ENCODE data around the gene GSTA2. TPM values are rescaled to one million over a fixed set of nuclear protein-coding genes. Genes with fewer than 3 reads are reported as not detected.

GSTA2 gene
- total and polyA plus RNA-seq, 2 donors from 2014 or later, result 0.28 to 133 TPM

DNA sequence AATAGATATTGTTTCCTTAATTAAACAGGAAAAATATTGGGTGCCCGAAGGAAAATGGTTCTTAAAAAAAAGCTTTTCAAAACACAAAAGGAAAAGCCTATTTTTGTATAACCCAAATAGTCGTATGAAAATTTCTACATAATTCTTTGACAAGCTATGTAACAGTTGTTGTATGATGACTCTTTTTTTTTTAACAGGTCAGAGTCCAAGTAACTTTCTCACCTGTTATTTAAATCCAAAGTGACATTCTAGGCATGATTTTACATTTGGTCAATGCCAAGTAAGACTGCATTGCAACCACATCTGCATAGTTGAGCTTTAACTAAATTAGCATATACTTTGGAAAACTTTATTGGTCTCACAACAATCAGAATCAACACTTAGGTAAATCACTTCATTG, 24.1 kb downstream of the GSTA2 start:
- DNase-seq, result no peak
- Histone ChIP-seq H3K9ac (ENCODE audit: low read length in 3 of 3) (no peak overlapping the region), H3K9me3 (ENCODE audit: control insufficient read depth in 2 of 3, insufficient read depth in 1 of 3, low read length in 3 of 3) (no peaks in the 10 kb centered on the region), H3K27ac (ENCODE audit: low read depth in 2 of 2, low read length in 2 of 2) (no peak overlapping the region), H3K4me1 (ENCODE audit: control insufficient read depth in 2 of 3, insufficient read depth in 2 of 3, low read depth in 1 of 3, low read length in 3 of 3) (peaks cover 0 to 4% (median 0%) of the 10 kb centered on the region in 3 donors), H3K36me3 (ENCODE audit: control insufficient read depth in 2 of 3, insufficient read depth in 3 of 3, low read length in 3 of 3) (no peaks in the 10 kb centered on the region), H3K4me3 (ENCODE audit: low read length in 3 of 3) (no peak overlapping the region), H3K27me3 (ENCODE audit: control insufficient read depth, insufficient read depth, low read length) (no peaks in the 10 kb centered on the region)
- FAIRE-seq, result no peak
- intact Hi-C loops (cut with DNase I), result no loop called here
- TF ChIP-seq, protein P1, sequence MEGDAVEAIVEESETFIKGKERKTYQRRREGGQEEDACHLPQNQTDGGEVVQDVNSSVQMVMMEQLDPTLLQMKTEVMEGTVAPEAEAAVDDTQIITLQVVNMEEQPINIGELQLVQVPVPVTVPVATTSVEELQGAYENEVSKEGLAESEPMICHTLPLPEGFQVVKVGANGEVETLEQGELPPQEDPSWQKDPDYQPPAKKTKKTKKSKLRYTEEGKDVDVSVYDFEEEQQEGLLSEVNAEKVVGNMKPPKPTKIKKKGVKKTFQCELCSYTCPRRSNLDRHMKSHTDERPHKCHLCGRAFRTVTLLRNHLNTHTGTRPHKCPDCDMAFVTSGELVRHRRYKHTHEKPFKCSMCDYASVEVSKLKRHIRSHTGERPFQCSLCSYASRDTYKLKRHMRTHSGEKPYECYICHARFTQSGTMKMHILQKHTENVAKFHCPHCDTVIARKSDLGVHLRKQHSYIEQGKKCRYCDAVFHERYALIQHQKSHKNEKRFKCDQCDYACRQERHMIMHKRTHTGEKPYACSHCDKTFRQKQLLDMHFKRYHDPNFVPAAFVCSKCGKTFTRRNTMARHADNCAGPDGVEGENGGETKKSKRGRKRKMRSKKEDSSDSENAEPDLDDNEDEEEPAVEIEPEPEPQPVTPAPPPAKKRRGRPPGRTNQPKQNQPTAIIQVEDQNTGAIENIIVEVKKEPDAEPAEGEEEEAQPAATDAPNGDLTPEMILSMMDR (IDR thresholded peaks at IDR 0.05; ENCODE audit: borderline replicate concordance, extremely low read depth, insufficient read depth), result no peak

DNA sequence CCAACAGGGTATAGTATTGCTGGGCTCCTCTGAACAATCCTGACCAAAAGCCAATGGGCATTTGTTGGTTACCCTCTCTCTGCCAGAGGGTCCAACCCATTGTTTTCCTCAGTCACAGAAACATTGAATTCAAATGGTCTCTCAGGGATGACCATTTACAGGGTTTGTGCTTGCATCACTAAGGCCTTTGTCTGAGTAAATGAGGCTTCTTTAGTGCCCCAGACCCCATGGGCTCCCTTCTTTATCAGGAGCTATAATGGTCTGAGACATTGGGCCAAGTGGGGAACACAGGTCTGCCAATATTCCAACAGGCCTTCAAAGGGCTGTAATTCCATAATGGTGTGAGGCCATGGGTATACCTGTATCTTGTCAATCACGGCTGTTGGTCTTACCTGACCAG, 27.1 kb downstream of the GSTA2 start:
- Histone ChIP-seq H3K4me1 (ENCODE audit: control insufficient read depth in 2 of 3, insufficient read depth in 2 of 3, low read depth in 1 of 3, low read length in 3 of 3) (peaks cover 0 to 4% (median 0%) of the 10 kb centered on the region in 3 donors), H3K27ac (ENCODE audit: low read depth in 2 of 2, low read length in 2 of 2) (no peak overlapping the region), H3K36me3 (ENCODE audit: control insufficient read depth in 2 of 3, insufficient read depth in 3 of 3, low read length in 3 of 3) (no peaks in the 10 kb centered on the region), H3K9ac (ENCODE audit: low read length in 3 of 3) (no peak overlapping the region), H3K4me3 (ENCODE audit: low read length in 3 of 3) (no peak overlapping the region), H3K9me3 (ENCODE audit: control insufficient read depth in 2 of 3, insufficient read depth in 1 of 3, low read length in 3 of 3) (no peaks in the 10 kb centered on the region), H3K27me3 (ENCODE audit: control insufficient read depth, insufficient read depth, low read length) (no peaks in the 10 kb centered on the region)
- DNase-seq, result no peak
- TF ChIP-seq, protein P1 (IDR thresholded peaks at IDR 0.05; ENCODE audit: borderline replicate concordance, extremely low read depth, insufficient read depth), result no peak
- intact Hi-C loops (cut with DNase I), result no loop called here
- no peak for FAIRE-seq

DNA sequence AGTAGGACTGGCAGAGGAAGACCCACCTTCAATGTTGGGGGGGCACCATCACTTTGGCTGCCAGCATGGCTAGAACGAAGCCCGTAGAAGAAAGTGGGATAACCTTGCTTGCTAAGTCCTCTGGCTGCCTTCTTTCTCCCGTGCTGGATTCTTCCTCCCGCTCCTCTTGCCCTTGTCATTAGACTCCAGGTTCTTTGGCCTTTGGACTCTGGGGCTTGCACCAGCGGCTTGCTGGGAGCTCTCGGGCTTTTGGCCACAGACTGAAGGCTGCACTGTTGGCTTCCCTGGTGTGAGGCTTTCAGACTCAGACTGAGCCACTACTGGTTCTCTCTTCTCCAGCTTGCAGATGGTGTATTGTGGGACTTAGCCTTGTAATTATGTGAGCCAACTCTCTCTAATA, 28.2 kb downstream of the GSTA2 start:
- TF ChIP-seq, protein P1 (IDR thresholded peaks at IDR 0.05; ENCODE audit: borderline replicate concordance, extremely low read depth, insufficient read depth), result no peak
- Histone ChIP-seq H3K9me3 (ENCODE audit: control insufficient read depth in 2 of 3, insufficient read depth in 1 of 3, low read length in 3 of 3) (no peaks in the 10 kb centered on the region), H3K4me3 (ENCODE audit: low read length in 3 of 3) (no peak overlapping the region), H3K9ac (ENCODE audit: low read length in 3 of 3) (no peak overlapping the region), H3K4me1 (ENCODE audit: control insufficient read depth in 2 of 3, insufficient read depth in 2 of 3, low read depth in 1 of 3, low read length in 3 of 3) (peaks cover 0 to 4% (median 0%) of the 10 kb centered on the region in 3 donors), H3K27ac (ENCODE audit: low read depth in 2 of 2, low read length in 2 of 2) (peak overlapping the region in 1 of 2 donors; percentile 60), H3K36me3 (ENCODE audit: control insufficient read depth in 2 of 3, insufficient read depth in 3 of 3, low read length in 3 of 3) (no peaks in the 10 kb centered on the region), H3K27me3 (ENCODE audit: control insufficient read depth, insufficient read depth, low read length) (no peaks in the 10 kb centered on the region)
- FAIRE-seq (no peak), DNase-seq (no peak)
- intact Hi-C loops (cut with DNase I), result no loop called here

DNA sequence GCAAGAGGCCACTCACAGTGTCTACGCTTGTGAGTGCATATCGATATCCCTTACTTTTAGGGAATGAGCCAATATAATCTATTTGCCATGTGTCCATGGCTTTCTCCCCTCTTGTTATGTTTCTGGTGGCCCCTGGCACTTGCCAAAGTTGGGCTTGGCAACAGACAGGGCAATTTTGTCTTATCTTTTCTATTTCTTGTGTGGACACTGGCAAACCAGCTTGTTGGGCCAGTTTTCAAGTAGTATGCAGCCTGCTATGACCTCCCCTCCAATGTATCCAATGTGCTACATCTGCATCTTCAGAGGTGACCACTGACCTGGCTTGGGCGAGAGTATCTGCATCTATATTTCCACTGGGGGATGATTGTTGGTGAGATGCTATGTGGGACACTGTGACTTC, 29.2 kb downstream of the GSTA2 start:
- Histone ChIP-seq H3K4me1 (ENCODE audit: control insufficient read depth in 2 of 3, insufficient read depth in 2 of 3, low read depth in 1 of 3, low read length in 3 of 3) (peaks cover 0 to 4% (median 0%) of the 10 kb centered on the region in 3 donors), H3K36me3 (ENCODE audit: control insufficient read depth in 2 of 3, insufficient read depth in 3 of 3, low read length in 3 of 3) (no peaks in the 10 kb centered on the region), H3K9me3 (ENCODE audit: control insufficient read depth in 2 of 3, insufficient read depth in 1 of 3, low read length in 3 of 3) (no peaks in the 10 kb centered on the region), H3K9ac (ENCODE audit: low read length in 3 of 3) (no peak overlapping the region), H3K4me3 (ENCODE audit: low read length in 3 of 3) (no peak overlapping the region), H3K27me3 (ENCODE audit: control insufficient read depth, insufficient read depth, low read length) (no peaks in the 10 kb centered on the region), H3K27ac (ENCODE audit: low read depth in 2 of 2, low read length in 2 of 2) (no peak overlapping the region)
- intact Hi-C loops (cut with DNase I), result no loop called here
- FAIRE-seq (no peak), DNase-seq (no peak)
- TF ChIP-seq, protein P1 (IDR thresholded peaks at IDR 0.05; ENCODE audit: borderline replicate concordance, extremely low read depth, insufficient read depth), result no peak
